ENCODE measurements around the gene SLC29A1. TPM values are rescaled to one million over a fixed set of nuclear protein-coding genes. Genes with fewer than 3 reads are reported as not detected.

Gene SLC29A1
- total and polyA plus RNA-seq, 2 donors (not counting 3 experiments of a cell fraction or from before 2014, with no cell fraction given), result 202 to 539 TPM

DNA sequence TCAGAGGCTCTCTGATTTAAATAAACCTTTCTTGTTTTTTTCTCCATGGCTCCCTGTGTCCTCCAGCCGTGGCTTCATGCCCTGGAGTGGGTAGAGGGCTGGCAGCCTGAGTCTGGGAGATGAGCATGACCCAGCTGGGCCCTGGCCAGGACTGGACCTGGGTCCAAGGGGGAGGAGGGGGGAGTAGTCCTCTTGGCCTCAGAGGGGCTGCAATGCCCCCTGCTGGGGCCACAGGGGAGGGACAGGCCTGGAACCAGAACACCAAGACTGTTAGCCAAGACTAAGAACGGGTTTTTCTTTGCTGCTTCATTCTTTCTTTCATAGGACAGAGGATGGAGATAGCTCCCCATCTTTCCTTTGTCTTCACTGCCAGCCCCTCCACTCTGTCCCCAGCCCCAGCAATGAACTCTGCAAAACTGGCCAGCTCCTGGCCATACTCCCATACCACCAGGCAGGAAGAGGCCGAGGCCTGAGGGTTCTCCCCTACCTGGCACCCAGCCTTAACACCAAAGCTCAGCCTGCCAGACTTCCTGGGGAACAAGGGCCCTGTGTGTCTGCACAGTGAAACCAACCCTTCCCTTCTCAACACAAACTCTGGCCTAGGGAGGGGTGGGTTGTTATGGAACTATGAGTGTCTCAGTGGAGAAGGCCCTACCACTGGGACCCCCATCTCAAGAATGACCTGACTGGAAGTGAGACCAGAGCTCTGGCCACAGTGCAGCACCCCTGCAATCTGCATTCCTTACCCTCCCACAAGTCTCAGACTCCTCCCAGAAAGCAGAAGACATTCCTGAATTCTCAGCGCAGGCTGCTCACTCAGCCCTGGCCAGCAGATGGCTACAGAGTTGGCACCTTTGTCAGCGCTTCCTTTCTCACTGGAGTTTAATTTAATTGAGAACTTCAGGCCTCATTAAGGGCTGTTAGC, 11.0 kb downstream of the SLC29A1 start:
- Histone ChIP-seq H3K27ac (ENCODE audit: insufficient read depth, low read depth, low read length) (no peak overlapping the region), H3K79me2 (ENCODE audit: control insufficient read depth, insufficient read depth, low read length) (peaks cover 9% of the 10 kb centered on the region), H3K9me1 (replicated peaks; ENCODE audit: control insufficient read depth, extremely low read depth, insufficient read depth, low read length) (no peaks in the 10 kb centered on the region), H3K4me3 (replicated peaks in 1 of 3; ENCODE audit: insufficient read depth in 1 of 3, low read depth in 1 of 3, low read length in 3 of 3) (no peak overlapping the region), H3K36me3 (ENCODE audit: control insufficient read depth in 2 of 2, extremely low read depth in 1 of 2, insufficient read depth in 2 of 2, low read length in 2 of 2) (peaks cover 16 to 39% of the 10 kb centered on the region in 2 experiments), H3K4me2 (ENCODE audit: insufficient read depth, low read length) (no peak overlapping the region), H3K4me1 (ENCODE audit: control insufficient read depth, extremely low read depth, insufficient read depth, low read length) (peaks cover 41% of the 10 kb centered on the region), H2AFZ (ENCODE audit: low read depth, low read length) (no peak overlapping the region), H4K20me1 (replicated peaks; ENCODE audit: control insufficient read depth, extremely low read depth, insufficient read depth, low read length) (no peaks in the 10 kb centered on the region), H3K9me3 (replicated peaks; ENCODE audit: control insufficient read depth, insufficient read depth, low read length) (no peaks in the 10 kb centered on the region), H3K9ac (replicated peaks; ENCODE audit: extremely low read depth, insufficient read depth, low read length) (no peak overlapping the region), H3K27me3 (ENCODE audit: control insufficient read depth in 2 of 2, insufficient read depth in 2 of 2, low read length in 2 of 2) (no peaks in the 10 kb centered on the region)
- no peak for TF ChIP-seq EZH2 (IDR thresholded peaks at IDR 0.05; ENCODE audit: borderline replicate concordance, low read depth, low read length, severe bottlenecking)
- TF ChIP-seq FOS (IDR thresholded peaks at IDR 0.05; ENCODE audit: borderline replicate concordance, insufficient read depth, low read length), result no peak
- TF ChIP-seq POLR2AphosphoS5 (IDR thresholded peaks at IDR 0.05; ENCODE audit: insufficient read depth, low read depth, low read length), result peak; percentile 17
- no peak for TF ChIP-seq POLR2A (IDR thresholded peaks at IDR 0.05; ENCODE audit: low read depth, low read length)
- TF ChIP-seq GATA2 (IDR thresholded peaks at IDR 0.05; ENCODE audit: insufficient read depth, insufficient read length, low read depth, low read length), result no peak
- TF ChIP-seq, protein P1, sequence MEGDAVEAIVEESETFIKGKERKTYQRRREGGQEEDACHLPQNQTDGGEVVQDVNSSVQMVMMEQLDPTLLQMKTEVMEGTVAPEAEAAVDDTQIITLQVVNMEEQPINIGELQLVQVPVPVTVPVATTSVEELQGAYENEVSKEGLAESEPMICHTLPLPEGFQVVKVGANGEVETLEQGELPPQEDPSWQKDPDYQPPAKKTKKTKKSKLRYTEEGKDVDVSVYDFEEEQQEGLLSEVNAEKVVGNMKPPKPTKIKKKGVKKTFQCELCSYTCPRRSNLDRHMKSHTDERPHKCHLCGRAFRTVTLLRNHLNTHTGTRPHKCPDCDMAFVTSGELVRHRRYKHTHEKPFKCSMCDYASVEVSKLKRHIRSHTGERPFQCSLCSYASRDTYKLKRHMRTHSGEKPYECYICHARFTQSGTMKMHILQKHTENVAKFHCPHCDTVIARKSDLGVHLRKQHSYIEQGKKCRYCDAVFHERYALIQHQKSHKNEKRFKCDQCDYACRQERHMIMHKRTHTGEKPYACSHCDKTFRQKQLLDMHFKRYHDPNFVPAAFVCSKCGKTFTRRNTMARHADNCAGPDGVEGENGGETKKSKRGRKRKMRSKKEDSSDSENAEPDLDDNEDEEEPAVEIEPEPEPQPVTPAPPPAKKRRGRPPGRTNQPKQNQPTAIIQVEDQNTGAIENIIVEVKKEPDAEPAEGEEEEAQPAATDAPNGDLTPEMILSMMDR (IDR thresholded peaks at IDR 0.05; ENCODE audit: extremely low read depth in 1 of 2, insufficient read depth in 1 of 2, low read depth in 1 of 2, low read length in 2 of 2), result peak; percentile 73 to 86
- TF ChIP-seq MYC (IDR thresholded peaks at IDR 0.05; ENCODE audit: low read depth, low read length), result no peak
- intact Hi-C loops (cut with micrococcal nuclease) (loop anchor here (1.0 kb wide), 3 partner anchors 13 to 138 kb away; no protein-coding TSS in a partner anchor), dilution Hi-C loops (cut with MboI; ENCODE audit: extremely low pct_ligation_motif_present, low sequenced_read_pairs) (loop anchor here (10.0 kb wide), 1 partner anchor 130 kb away; no protein-coding TSS in a partner anchor)
- ChIA-PET CTCF (interaction anchor here (0.7 to 7.2 kb wide), 15 partner anchors 11 to 139 kb away, joined by 3 to 148 read pairs (median 6); partner anchors contain the start of gene SLC29A1), POLR2A (interaction anchor here (0.7 to 1.5 kb wide), 2 partner anchors 10 to 19 kb away, joined by 3 to 4 read pairs; no protein-coding TSS in a partner anchor)
- no TSS peak for BruUV-seq (replicated peaks)
- DNase-seq (ENCODE audit: low read depth, low spot score) (peak; percentile 69), FAIRE-seq (peak; percentile 67)
